Activated CD8-positive, alpha-beta T cell treated with anti-CD3 and anti-CD28 coated beads, Interleukin-2, amount 10 ng/mL, durations not matched to agents 7 days and 5 days (primary cell): Measurements from ENCODE around the gene SIVA1. TPM values are rescaled to one million over a fixed set of nuclear protein-coding genes. Genes with fewer than 3 reads are reported as not detected.

Source experiments
- ATAC-seq: fragments of 150-1000 bp; cut with Tn5 transposase; one replicate; pipeline ENCODE4 v1.10.0; 2021; ENCODE audit warnings: moderate library complexity
- CTCF ChIA-PET: fragments of 350-600 bp; sonication (Branson Sonifier 250); formaldehyde crosslinking; loops from one replicate; lab custom pipeline; 2021; ENCODE audit warnings: antibody characterized with exemption; lab: Charles Lee
- POLR2A ChIA-PET: fragments of 350-600 bp; sonication (Branson Sonifier 250); formaldehyde crosslinking; loops from one replicate; lab custom pipeline; 2021; ENCODE audit warnings: antibody characterized with exemption; lab: Charles Lee
- DNase-seq: peaks from one replicate; pipeline ENCODE4 v3.0.0-alpha.2; 2020
- H3K27ac Mint-ChIP-seq: one replicate; pipeline ENCODE4 v1.8.0; 2021; ENCODE audit warnings: mild to moderate bottlenecking, mixed read lengths
- H3K27me3 Mint-ChIP-seq: one replicate; pipeline ENCODE4 v1.8.0; 2021; ENCODE audit warnings: low read depth, mixed read lengths
- H3K36me3 Mint-ChIP-seq: one replicate; pipeline ENCODE4 v1.8.0; 2021; ENCODE audit warnings: low read depth, mixed read lengths
- H3K4me1 Mint-ChIP-seq: one replicate; pipeline ENCODE4 v1.8.0; 2021; ENCODE audit warnings: low read depth, mixed read lengths
- H3K4me3 Mint-ChIP-seq: one replicate; pipeline ENCODE4 v1.8.0; 2021; ENCODE audit warnings: mild to moderate bottlenecking, mixed read lengths
- H3K9me3 Mint-ChIP-seq: one replicate; pipeline ENCODE4 v1.8.0; 2022; ENCODE audit warnings: mixed read lengths; ENCODE audit not compliant: insufficient read depth
- total RNA-seq, 2 experiments: library from RNA; stranded (reverse); gene quantifications; one replicate each; pipeline ENCODE4 v1.2.3, GENCODE V29; 2021

SIVA1 gene
- total RNA-seq, 2 experiments from 2014 or later: 175 to 186 TPM

DNA sequence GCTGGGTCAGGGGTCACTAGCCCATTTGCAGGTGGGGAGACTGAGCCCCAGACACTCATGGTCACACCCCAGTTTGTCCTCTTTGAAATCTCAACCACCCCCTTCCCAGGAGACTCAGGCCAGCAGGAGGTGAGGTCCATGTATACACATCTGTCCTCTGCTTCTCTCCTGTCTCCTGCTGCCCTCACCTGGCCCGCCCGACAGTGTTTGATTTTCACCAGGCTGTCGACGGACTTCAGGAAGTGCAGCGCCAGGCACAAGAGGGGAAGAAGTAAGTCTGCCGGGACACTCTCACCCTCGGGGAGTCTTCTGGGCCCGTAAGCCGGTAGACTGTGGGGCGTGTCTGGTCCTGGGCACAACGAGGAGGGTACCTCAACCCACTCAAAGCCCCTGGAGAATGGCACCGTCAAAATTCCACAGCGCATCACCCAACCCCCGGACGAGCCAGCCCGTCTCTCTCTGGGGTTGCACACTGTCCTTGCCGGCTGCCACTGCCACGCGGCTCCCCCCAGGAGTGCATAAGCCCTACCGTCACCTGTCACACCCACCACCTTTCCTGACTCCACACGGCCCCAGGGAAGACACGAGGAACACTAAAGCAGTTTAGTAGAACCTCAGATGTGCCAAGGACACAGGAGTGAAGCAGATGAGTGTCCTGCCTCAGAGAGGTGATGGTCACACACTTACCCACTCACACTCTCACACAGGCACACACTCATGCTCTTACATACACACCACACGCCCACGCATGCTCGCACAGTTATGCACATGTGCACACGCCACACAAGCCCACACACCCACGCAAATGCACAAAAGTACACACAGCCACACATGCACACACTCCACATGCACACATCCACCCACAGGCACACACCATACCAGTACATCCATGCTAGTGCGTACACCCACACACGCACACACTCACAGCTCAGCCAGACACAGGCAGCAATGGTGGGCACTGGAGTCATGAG, 13.1 kb upstream of the SIVA1 start:
- DNase-seq (no peak), ATAC-seq (no peak)
- H3K4me1 Mint-ChIP-seq: peaks cover 2% of the 10 kb centered on the region
- no peaks in the 10 kb centered on the region for H3K9me3 Mint-ChIP-seq
- no peaks in the 10 kb centered on the region for H3K36me3 Mint-ChIP-seq
- CTCF ChIA-PET: no interaction called here
- POLR2A ChIA-PET: interaction anchor here (0.7 kb wide), 1 partner anchor 12 kb away, joined by 3 read pairs; no protein-coding TSS in a partner anchor
- no peak overlapping the region for H3K4me3 Mint-ChIP-seq
- H3K27me3 Mint-ChIP-seq: peaks cover 2% of the 10 kb centered on the region
- no peak overlapping the region for H3K27ac Mint-ChIP-seq

DNA sequence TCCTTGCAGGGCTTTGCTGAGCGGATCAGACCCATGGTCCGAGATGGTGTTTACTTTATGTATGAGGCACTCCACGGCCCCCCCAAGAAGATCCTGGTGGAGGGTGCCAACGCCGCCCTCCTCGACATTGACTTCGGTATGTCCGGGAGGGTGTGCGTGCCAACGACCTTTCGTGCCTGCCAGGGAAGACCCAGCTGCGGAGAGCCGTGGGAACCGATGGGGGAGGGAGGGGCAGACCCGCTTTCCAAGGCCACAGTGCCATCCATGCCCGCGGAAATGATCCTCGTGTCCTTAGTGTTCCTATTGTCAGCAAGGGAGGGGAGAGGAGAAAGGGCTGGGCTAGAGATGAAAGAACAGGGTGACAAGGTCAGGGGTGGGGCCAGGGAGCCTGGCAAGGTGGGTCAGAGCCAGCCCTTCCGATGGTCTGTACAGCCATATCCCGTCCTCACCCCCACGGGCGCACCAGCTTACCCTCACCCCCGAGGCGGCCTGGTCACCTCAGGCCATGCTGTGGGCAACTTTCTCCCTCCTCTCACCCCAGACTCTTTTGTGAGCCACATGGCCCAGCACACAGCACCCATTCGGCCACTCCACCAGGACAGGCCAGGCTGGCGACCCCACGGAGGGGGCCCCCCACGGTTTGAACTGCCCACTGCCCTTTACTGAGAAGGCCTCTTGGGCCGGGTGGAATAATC, 11.7 kb upstream of the SIVA1 start:
- no peaks in the 10 kb centered on the region for H3K9me3 Mint-ChIP-seq
- POLR2A ChIA-PET: no interaction called here
- H3K27ac Mint-ChIP-seq: no peak overlapping the region
- peaks cover 14% of the 10 kb centered on the region for H3K4me1 Mint-ChIP-seq
- H3K36me3 Mint-ChIP-seq: no peaks in the 10 kb centered on the region
- ATAC-seq: no peak
- CTCF ChIA-PET: no interaction called here
- H3K4me3 Mint-ChIP-seq: no peak overlapping the region
- no peak for DNase-seq
- H3K27me3 Mint-ChIP-seq: peaks cover 2% of the 10 kb centered on the region

DNA sequence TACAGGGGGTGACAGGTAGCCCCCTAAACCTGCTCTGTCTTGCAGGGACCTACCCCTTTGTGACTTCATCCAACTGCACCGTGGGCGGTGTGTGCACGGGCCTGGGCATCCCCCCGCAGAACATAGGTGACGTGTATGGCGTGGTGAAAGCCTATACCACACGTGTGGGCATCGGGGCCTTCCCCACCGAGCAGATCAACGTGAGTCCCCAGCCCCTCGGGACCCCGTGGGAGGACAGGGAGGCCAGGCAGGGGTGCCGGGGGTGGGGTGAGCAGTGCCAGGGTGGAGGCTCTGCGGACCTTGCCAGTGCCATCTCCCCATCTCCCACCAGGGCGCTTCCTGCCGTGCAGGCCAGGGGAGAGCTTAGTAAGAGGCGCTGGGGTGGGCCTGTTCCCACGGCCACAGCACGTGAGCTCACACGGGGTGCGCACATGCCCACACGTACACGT, 11.1 kb upstream of the SIVA1 start:
- no peak overlapping the region for H3K27ac Mint-ChIP-seq

DNA sequence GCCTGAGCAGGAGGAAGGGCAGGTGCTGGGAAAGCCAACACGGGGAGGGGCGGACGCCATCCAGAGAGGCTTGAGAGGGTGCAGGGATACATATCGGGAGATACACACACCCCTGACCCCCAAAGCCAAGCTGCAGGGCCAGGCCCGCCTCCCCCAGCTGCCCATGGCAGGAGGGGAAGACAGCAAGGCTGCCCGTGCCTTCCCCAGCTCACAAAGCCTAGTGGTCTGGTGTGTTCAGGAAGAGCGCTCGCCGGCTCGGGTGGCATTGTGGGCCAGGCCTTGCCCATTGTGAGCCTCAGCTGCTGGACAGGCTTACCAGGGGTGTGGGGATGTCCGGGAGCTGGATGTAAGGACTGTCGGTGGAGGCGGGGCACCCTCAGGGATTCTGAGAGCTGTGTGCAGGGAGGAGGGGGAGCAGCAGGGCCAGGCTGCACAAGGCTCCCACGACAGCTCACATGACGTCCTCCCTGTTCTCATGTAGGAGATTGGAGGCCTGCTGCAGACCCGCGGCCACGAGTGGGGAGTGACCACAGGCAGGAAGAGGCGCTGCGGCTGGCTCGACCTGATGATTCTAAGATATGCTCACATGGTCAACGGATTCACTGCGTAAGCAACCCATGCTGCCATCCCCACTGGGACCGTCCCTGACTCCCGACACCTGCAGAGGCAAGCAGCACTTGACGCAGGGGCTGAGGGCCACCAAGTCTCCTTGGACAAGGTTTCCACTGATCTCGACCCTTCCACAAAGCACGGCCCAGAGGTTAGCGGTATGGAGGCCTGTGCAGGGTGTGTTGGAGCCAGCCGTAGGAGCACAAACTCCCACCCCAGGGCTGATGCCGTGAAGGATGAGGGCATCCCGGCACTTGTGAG, 10.1 kb upstream of the SIVA1 start:
- no peaks in the 10 kb centered on the region for H3K27me3 Mint-ChIP-seq

More for the DNA sequence above, 11.1 kb upstream of the SIVA1 start:
- POLR2A ChIA-PET: no interaction called here
- H3K36me3 Mint-ChIP-seq: no peaks in the 10 kb centered on the region
- H3K27me3 Mint-ChIP-seq: peaks cover 2% of the 10 kb centered on the region
- CTCF ChIA-PET: no interaction called here
- DNase-seq (no peak), ATAC-seq (no peak)
- no peaks in the 10 kb centered on the region for H3K9me3 Mint-ChIP-seq
- H3K4me3 Mint-ChIP-seq: no peak overlapping the region
- H3K4me1 Mint-ChIP-seq: peaks cover 20% of the 10 kb centered on the region

DNA sequence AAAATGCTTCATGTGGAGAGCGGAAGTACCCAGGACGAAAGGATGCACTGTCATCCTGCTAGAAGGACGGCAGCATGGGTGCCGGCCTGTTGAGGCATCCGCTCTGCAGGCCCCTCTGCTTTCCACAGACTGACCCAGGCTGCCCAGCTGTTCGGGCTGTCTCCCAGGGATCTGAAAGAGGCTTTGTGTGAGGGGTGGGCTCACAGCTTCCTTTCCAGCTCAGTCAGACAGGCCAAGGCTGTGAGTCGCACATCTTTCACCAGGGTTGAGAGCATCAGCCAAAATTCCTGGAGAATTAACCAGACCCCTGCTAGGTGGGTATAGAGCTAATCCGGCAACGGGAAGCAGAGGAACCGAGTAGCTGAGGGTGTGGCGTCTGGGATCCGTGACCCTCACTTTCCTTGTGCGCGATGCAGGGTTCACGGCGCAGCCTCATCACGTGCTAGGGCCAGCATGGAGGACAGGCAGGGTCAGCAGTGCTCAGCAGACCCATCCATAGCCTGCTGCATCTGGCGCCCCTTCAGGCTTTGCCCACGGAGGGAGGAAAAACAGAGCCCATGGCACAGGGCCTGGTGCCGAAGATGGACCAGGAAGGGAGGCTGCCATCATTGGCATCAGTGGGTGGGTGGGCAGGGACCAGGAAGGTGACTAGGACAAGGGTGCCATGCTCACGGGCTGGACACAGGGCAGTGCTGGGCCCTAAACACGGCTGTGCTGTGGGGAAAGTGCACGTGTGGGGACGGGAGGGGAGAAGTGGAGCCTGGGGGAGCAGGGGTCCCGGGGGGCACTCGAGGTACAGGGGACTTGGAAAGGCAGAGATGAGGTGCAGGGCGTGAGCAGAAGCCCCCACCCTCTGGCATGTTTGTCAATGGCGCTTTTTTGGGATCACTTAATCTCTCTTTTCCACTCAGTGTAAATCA, 9.2 kb upstream of the SIVA1 start:
- Mint-ChIP-seq H3K9me3 (no peaks in the 10 kb centered on the region), H3K4me3 (no peak overlapping the region), H3K27ac (no peak overlapping the region), H3K36me3 (no peaks in the 10 kb centered on the region), H3K4me1 (peaks cover 24% of the 10 kb centered on the region), H3K27me3 (no peaks in the 10 kb centered on the region)
- no peak for ATAC-seq
- CTCF ChIA-PET: interaction anchor here (1.1 kb wide), 1 partner anchor 25 kb away, joined by 3 read pairs; no protein-coding TSS in a partner anchor
- POLR2A ChIA-PET: no interaction called here
- DNase-seq: no peak

More for the DNA sequence above, 10.1 kb upstream of the SIVA1 start:
- ChIA-PET POLR2A (no interaction called here), CTCF (interaction anchor here (1.1 kb wide), 1 partner anchor 26 kb away, joined by 3 read pairs; no protein-coding TSS in a partner anchor)
- H3K9me3 Mint-ChIP-seq: no peaks in the 10 kb centered on the region
- DNase-seq (no peak), ATAC-seq (no peak)
- H3K36me3 Mint-ChIP-seq: no peaks in the 10 kb centered on the region
- H3K27ac Mint-ChIP-seq: no peak overlapping the region
- peaks cover 22% of the 10 kb centered on the region for H3K4me1 Mint-ChIP-seq
- H3K4me3 Mint-ChIP-seq: no peak overlapping the region

DNA sequence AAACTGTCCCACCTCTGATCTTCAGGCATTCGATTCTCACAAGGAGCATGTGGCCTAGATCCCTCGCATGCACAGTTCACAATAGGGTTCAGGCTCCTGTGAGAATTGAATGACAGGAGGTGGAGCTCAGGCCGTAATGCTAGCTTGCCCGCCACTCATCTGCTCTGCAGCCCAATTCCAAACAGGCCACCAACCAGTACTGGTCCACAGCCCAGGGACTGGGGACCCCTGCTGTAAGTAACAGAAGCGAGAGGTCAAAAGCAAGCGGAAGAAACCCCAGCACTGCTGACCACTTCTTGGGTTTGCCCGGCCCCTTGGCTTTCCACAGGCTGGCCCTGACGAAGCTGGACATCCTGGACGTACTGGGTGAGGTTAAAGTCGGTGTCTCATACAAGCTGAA, 8.5 kb upstream of the SIVA1 start:
- no peaks in the 10 kb centered on the region for H3K36me3 Mint-ChIP-seq
- H3K27ac Mint-ChIP-seq: no peak overlapping the region
- H3K9me3 Mint-ChIP-seq: no peaks in the 10 kb centered on the region
- DNase-seq: no peak
- ChIA-PET CTCF (no interaction called here), POLR2A (no interaction called here)
- H3K4me3 Mint-ChIP-seq: no peak overlapping the region
- no peaks in the 10 kb centered on the region for H3K27me3 Mint-ChIP-seq
- H3K4me1 Mint-ChIP-seq: peaks cover 29% of the 10 kb centered on the region
- ATAC-seq: no peak

DNA sequence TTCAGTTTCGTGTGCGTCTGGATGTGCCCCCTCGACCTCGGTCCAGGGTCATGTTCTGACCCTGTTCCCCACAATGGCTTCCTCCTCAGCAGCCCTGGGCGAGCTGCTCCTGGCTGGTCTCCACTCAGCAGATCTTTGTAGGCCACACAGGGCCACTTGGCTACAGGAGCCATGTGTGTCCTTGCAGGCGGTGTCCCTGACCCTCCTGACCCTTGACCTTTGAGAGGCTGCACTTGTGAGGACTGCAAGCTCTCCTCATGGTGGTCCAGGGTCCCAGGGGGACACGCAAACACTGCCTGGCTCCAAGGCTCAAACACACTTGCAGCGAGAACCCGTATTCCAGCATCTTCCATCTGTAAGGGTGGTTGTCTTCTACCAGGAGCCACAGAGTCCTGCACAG, 7.5 kb upstream of the SIVA1 start:
- DNase-seq (no peak), ATAC-seq (no peak)
- no peaks in the 10 kb centered on the region for H3K36me3 Mint-ChIP-seq
- no peaks in the 10 kb centered on the region for H3K9me3 Mint-ChIP-seq
- no peaks in the 10 kb centered on the region for H3K27me3 Mint-ChIP-seq
- peaks cover 29% of the 10 kb centered on the region for H3K4me1 Mint-ChIP-seq
- ChIA-PET POLR2A (no interaction called here), CTCF (no interaction called here)
- peak overlapping the region; percentile 79 for H3K27ac Mint-ChIP-seq
- no peak overlapping the region for H3K4me3 Mint-ChIP-seq

DNA sequence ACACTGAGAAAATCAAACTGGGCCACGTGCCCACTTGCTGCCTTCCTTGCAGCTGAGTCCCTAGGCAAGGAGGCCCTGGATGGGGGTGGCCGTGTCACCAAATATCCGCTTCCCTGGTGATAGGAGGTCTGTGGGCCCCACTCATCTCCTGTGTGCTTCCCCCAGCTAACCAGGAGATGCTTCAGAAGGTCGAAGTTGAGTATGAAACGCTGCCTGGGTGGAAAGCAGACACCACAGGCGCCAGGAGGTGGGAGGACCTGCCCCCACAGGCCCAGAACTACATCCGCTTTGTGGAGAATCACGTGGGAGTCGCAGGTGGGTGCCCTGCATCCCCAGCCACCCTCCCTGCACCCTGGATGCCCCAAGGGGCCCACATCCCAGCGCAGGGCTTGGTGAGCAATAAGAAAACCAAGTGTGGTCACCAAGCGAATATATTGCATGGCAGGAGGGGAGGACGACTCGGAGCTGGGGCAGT, 6.8 kb upstream of the SIVA1 start:
- Mint-ChIP-seq H3K4me3 (no peak overlapping the region), H3K27ac (peak overlapping the region; percentile 79), H3K27me3 (no peaks in the 10 kb centered on the region), H3K9me3 (no peaks in the 10 kb centered on the region), H3K36me3 (peaks cover 2% of the 10 kb centered on the region), H3K4me1 (peaks cover 33% of the 10 kb centered on the region)
- ChIA-PET POLR2A (no interaction called here), CTCF (no interaction called here)
- DNase-seq (peak; percentile 41), ATAC-seq (peak; percentile 48)

DNA sequence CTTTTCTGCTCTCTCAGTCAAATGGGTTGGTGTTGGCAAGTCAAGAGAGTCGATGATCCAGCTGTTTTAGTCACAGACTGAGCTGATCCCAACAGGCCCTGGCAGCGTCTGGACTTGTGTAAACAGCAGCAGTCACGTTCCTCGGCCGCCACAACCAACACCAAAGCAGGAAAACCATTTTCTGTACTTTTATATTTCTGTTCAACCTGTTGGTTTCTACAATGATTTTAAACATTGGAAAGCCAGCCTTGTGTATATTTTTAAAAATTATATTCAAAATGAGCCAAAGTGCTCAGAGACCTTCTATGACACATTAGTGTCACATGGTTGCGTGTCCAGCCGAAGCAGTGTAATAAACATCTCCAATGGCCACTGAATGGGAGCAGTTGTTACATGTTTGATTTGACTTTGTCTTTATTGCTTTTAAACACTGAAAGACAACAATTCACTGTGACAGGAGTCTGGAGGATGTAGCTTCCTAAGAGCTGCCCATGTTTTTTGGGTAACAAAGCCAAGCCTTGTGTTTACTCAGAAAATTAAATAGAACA, 5.9 kb upstream of the SIVA1 start:
- H3K9me3 Mint-ChIP-seq: no peaks in the 10 kb centered on the region
- CTCF ChIA-PET: interaction anchor here (2.3 kb wide), 1 partner anchor 22 kb away, joined by 12 read pairs; no protein-coding TSS in a partner anchor
- peaks cover 2% of the 10 kb centered on the region for H3K36me3 Mint-ChIP-seq
- H3K27me3 Mint-ChIP-seq: no peaks in the 10 kb centered on the region
- no peak overlapping the region for H3K27ac Mint-ChIP-seq
- ATAC-seq (no peak), DNase-seq (no peak)
- no peak overlapping the region for H3K4me3 Mint-ChIP-seq
- POLR2A ChIA-PET: no interaction called here
- peaks cover 33% of the 10 kb centered on the region for H3K4me1 Mint-ChIP-seq

DNA sequence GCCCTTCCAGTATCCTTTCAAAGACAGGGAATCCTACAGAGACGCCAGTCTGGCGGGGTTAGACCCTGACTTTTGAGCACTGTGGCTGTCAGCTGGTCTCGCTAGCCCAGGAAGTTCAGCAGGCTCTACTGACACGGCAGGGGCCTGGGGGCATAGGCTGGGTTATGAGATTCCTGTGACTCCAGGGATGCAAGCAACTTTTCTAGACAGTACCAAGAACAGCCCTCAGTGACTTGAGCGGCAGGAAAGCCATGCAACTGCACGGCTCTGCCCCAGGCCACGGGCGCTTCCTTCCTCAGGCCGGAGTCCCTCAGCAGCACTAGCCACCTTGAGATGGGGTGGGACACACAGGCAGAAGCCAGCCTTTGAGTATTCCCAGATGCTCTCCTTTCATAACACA, 5.1 kb upstream of the SIVA1 start:
- POLR2A ChIA-PET: no interaction called here

More for the DNA sequence above, 5.1 kb upstream of the SIVA1 start:
- H3K4me1 Mint-ChIP-seq: peaks cover 33% of the 10 kb centered on the region
- no peak overlapping the region for H3K27ac Mint-ChIP-seq
- no peak overlapping the region for H3K4me3 Mint-ChIP-seq
- CTCF ChIA-PET: interaction anchor here (2.3 kb wide), 1 partner anchor 21 kb away, joined by 12 read pairs; no protein-coding TSS in a partner anchor
- DNase-seq (no peak), ATAC-seq (no peak)
- no peaks in the 10 kb centered on the region for H3K27me3 Mint-ChIP-seq
- H3K36me3 Mint-ChIP-seq: peaks cover 2% of the 10 kb centered on the region
- no peaks in the 10 kb centered on the region for H3K9me3 Mint-ChIP-seq
